ENCODE results near the gene FCHSD2.

DNA sequence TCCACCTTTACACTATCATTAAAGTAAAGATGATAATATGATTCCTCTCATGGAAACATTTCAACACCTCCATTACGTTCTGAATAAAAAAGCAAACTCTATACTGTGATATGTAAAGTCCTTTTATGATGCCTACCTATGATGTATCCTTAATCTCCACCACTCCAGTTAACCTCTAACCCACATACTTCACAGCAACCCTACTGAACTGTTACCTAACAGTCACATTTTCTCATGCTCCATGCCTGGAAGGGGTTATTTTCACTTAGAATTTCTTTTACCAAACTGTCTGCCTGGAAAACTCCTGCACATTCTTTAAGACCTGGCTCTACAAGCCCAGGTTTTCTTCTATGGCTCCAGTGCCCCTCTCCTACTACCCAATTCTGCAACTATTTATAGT lies 129.1 kb downstream of the FCHSD2 start:
- no peak for TF ChIP-seq POLR2A (IDR thresholded peaks at IDR 0.05)
- TF ChIP-seq EP300 (IDR thresholded peaks at IDR 0.05): no peak
- TF ChIP-seq POLR2AphosphoS5 (IDR thresholded peaks at IDR 0.05): no peak

Data from upper lobe of left lung (tissue), 4 donors.